ENCODE measurements around the gene OVOL1. TPM values are rescaled to one million over a fixed set of nuclear protein-coding genes. Genes with fewer than 3 reads are reported as not detected.
"Not testable (repeated sequence)": the region's sequence is repeated elsewhere in the genome, so short reads cannot be mapped to it uniquely, and the experiment has no call there.

Gene OVOL1
- total RNA-seq, 1 donor from 2014 or later = 7.7 TPM

- no peak for DNase-seq (ENCODE audit: extremely low spot score, unreplicated experiment)
- Mint-ChIP-seq H3K27ac (no peak overlapping the region), H3K9me3 (no peaks in the 10 kb centered on the region), H3K27me3 (peaks cover 53% of the 10 kb centered on the region), H3K4me1 (ENCODE audit: unreplicated experiment) (no peaks in the 10 kb centered on the region), H3K4me3 (no peak overlapping the region), H3K36me3 (no peaks in the 10 kb centered on the region)
- peak; percentile 51 for TF ChIP-seq CTCF (conservative IDR thresholded peaks at IDR 0.05)
These were observed 42.7 kb upstream of the OVOL1 start for GRCh38 chr11:65744026-65744698.

- DNase-seq (ENCODE audit: extremely low spot score, unreplicated experiment) = no peak
- H3K36me3 Mint-ChIP-seq = no peaks in the 10 kb centered on the region
- peaks cover 58% of the 10 kb centered on the region for H3K27me3 Mint-ChIP-seq
- no peak for TF ChIP-seq CTCF (conservative IDR thresholded peaks at IDR 0.05)
- H3K4me1 Mint-ChIP-seq (ENCODE audit: unreplicated experiment) = no peaks in the 10 kb centered on the region
- no peak overlapping the region for H3K27ac Mint-ChIP-seq
- no peaks in the 10 kb centered on the region for H3K9me3 Mint-ChIP-seq
- H3K4me3 Mint-ChIP-seq = no peak overlapping the region
These were observed 42.2 kb upstream of the OVOL1 start for GRCh38 chr11:65744699-65745042.

GRCh38 chr11:65745049-65745448 lies 41.8 kb upstream of the OVOL1 start:
- H3K4me3 Mint-ChIP-seq = no peak overlapping the region
- no peak for DNase-seq (ENCODE audit: extremely low spot score, unreplicated experiment)
- no peak for TF ChIP-seq CTCF (conservative IDR thresholded peaks at IDR 0.05)
- peaks cover 58% of the 10 kb centered on the region for H3K27me3 Mint-ChIP-seq
- no peaks in the 10 kb centered on the region for H3K9me3 Mint-ChIP-seq
- H3K4me1 Mint-ChIP-seq (ENCODE audit: unreplicated experiment) = no peaks in the 10 kb centered on the region
- no peak overlapping the region for H3K27ac Mint-ChIP-seq
- no peaks in the 10 kb centered on the region for H3K36me3 Mint-ChIP-seq

- not testable (repeated sequence) for H3K9me3 Mint-ChIP-seq; H3K4me1 Mint-ChIP-seq (ENCODE audit: unreplicated experiment); H3K27me3 Mint-ChIP-seq; H3K4me3 Mint-ChIP-seq; H3K36me3 Mint-ChIP-seq; H3K27ac Mint-ChIP-seq; DNase-seq (ENCODE audit: extremely low spot score, unreplicated experiment)
These were observed 24.7 kb upstream of the OVOL1 start for GRCh38 chr11:65762169-65762568.

GRCh38 chr11:65762816-65763215 lies 24.0 kb upstream of the OVOL1 start:
- not testable (repeated sequence) for H3K9me3 Mint-ChIP-seq; H3K27ac Mint-ChIP-seq; DNase-seq (ENCODE audit: extremely low spot score, unreplicated experiment); H3K27me3 Mint-ChIP-seq; H3K4me1 Mint-ChIP-seq (ENCODE audit: unreplicated experiment); H3K36me3 Mint-ChIP-seq; H3K4me3 Mint-ChIP-seq

- no peak overlapping the region for H3K27ac Mint-ChIP-seq
- no peak overlapping the region for H3K4me3 Mint-ChIP-seq
- TF ChIP-seq CTCF (conservative IDR thresholded peaks at IDR 0.05) = no peak
- H3K4me1 Mint-ChIP-seq (ENCODE audit: unreplicated experiment) = no peaks in the 10 kb centered on the region
- DNase-seq (ENCODE audit: extremely low spot score, unreplicated experiment) = no peak
- H3K9me3 Mint-ChIP-seq = no peaks in the 10 kb centered on the region
- no peaks in the 10 kb centered on the region for H3K36me3 Mint-ChIP-seq
- H3K27me3 Mint-ChIP-seq = no peaks in the 10 kb centered on the region
These were observed 22.4 kb upstream of the OVOL1 start for GRCh38 chr11:65764434-65764833.

- no peaks in the 10 kb centered on the region for H3K36me3 Mint-ChIP-seq
- no peak overlapping the region for H3K27ac Mint-ChIP-seq
- no peak for DNase-seq (ENCODE audit: extremely low spot score, unreplicated experiment)
- no peaks in the 10 kb centered on the region for H3K4me1 Mint-ChIP-seq (ENCODE audit: unreplicated experiment)
- H3K4me3 Mint-ChIP-seq = no peak overlapping the region
- H3K9me3 Mint-ChIP-seq = no peaks in the 10 kb centered on the region
- no peak for TF ChIP-seq CTCF (conservative IDR thresholded peaks at IDR 0.05)
- H3K27me3 Mint-ChIP-seq = no peaks in the 10 kb centered on the region
These were observed 20.3 kb upstream of the OVOL1 start for GRCh38 chr11:65766535-65766934.

Measured in type B pancreatic cell (in vitro differentiated cells).